ENCODE measurements around the gene C6orf132.

The C6orf132 gene

GRCh38 chr6:42079941-42080464 is 62.4 kb downstream of the C6orf132 start:
- in situ Hi-C loops (cut with MboI; ENCODE audit: low sequenced_read_pairs), result no loop called here

DNA sequence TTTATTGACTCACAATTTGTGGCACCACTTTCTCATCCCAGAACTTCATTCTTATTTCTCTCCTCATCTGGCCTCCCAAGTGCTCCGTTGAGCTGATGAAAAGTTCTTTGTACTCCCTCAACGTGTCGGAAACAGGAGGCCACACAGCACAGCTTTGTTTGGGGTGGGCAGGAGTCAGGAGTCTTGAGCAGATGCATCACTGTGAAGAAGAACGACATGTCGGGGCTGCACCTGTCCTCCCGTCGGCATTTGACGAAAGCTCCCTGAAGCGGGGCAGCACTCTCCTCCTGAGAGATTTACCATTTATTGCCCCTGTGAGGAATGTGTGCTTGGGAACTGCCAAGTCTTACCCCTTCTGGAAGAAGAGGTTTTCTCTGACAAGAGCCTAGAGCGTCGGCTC is 64.0 kb downstream of the C6orf132 start:
- in situ Hi-C loops (cut with MboI; ENCODE audit: low sequenced_read_pairs), result no loop called here

- in situ Hi-C loops (cut with MboI; ENCODE audit: low sequenced_read_pairs), result no loop called here
These were observed 67.1 kb downstream of the C6orf132 start for GRCh38 chr6:42075159-42075838.

GRCh38 chr6:42073287-42073686 is 69.1 kb downstream of the C6orf132 start:
- in situ Hi-C loops (cut with MboI; ENCODE audit: low sequenced_read_pairs), result loop anchor here (25.0 kb wide), 1 partner anchor 489 kb away; the partner anchor contains the start of gene UBR2

DNA sequence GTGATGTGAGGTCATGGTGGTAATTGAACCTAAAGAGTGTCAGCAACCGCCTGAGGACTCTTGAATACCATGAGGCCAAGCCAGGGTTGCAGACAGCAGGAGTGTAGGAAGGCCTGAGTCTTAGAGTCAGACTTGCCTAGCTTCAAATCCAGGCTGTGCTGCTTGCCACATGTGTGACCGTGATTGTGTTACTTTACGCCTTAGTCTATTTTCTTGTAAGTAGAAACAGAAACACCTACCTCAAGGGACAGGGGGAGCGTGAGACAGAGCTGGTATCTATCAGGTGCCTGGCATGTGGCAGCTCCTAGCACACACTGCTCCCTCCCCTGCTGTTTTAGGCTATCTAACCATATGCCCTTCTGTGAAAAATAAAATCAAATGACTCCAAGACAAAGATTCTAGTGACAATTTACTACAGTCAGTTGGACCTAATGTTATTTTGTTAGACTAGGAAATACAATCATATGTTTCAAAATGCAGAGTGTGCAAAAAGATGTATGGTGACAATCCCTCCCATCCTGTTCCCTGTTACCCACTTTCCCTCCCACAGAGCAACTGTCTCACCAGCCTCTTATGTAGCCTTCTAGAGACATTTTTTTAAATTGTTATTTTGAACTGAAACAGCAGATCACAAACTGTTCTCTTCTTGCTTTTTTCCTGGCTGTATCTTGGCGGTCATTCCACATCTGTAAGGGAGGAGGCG is 70.4 kb downstream of the C6orf132 start:
- in situ Hi-C loops (cut with MboI; ENCODE audit: low sequenced_read_pairs), result loop anchor here (25.0 kb wide), 1 partner anchor 490 kb away; the partner anchor contains the start of gene UBR2

DNA sequence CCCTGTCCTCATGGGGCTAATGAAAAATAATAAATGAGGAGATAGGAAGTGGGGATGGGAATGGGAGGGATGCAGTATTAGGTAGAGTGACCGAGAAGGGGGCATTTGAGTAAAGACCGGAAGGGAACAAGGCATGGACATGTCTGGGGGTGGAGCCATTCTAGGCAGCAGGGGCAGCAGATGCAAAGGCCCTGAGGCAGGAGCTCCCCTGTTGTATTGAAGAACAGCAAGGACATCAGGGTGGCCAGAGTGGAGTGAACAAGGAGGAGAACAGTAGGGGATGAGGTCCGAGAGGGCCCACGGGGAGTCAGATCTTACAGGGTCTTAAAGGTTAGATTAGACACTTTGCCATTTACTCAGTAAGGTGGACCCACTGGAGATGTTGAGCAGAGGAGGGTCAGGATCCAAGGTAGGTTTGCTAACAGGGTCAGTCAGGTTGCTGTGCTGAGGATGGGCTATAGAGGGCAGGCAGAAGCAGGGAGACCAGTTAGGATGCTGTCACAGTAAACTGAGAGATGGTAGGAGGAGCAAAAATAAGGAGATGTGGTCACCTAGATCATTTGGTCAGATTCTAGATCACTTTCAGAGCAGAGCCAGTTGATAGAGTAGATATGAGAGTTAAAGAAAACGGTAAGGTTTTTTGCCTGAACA is 73.4 kb downstream of the C6orf132 start:
- in situ Hi-C loops (cut with MboI; ENCODE audit: low sequenced_read_pairs), result loop anchor here (25.0 kb wide), 1 partner anchor 493 kb away; the partner anchor contains the start of gene UBR2

DNA sequence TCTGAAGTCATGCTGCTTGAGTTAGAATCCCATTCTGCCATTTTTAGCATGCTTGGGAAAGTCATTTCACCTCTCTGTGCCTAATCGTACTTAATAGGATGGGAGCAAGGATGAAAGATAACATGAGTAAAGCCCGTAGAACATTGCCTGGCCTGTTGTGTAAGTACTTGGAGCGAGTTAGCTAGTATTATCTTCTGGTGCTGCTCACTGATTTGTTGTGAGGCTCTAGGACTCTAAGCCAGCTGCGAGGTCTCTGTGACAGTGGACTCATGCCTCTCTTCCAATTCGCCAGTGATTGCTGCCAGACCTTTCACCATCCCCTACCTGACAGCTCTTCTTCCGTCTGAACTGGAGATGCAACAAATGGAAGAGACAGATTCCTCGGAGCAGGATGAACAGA is 74.2 kb downstream of the C6orf132 start:
- in situ Hi-C loops (cut with MboI; ENCODE audit: low sequenced_read_pairs), result loop anchor here (25.0 kb wide), 1 partner anchor 494 kb away; the partner anchor contains the start of gene UBR2

GRCh38 chr6:42066156-42066675 is 76.2 kb downstream of the C6orf132 start:
- in situ Hi-C loops (cut with MboI; ENCODE audit: low sequenced_read_pairs), result loop anchor here (25.0 kb wide), 1 partner anchor 496 kb away; the partner anchor contains the start of gene UBR2

- in situ Hi-C loops (cut with MboI; ENCODE audit: low sequenced_read_pairs), result loop anchor here (25.0 kb wide), 1 partner anchor 503 kb away; the partner anchor contains the start of gene UBR2
These were observed 82.7 kb downstream of the C6orf132 start for GRCh38 chr6:42059743-42060142.

DNA sequence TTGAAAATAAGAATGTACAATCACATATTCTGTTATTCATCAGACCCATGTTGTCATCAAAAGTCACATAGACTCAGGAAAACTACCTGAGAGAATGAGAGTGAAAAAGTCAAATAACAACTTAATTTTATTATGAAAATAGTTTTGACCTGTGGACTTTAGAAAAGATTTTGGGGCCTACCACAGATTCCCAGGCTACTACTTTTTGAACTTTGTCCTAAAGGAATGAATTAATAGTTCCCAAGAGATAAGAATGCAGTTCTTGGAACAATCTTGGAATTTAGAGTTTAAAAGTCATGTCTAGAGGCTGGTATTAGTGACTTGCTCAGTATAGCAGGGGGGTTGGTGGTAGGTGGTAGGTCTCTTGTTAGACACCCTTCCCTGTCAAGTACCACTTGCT is 88.8 kb downstream of the C6orf132 start:
- in situ Hi-C loops (cut with MboI; ENCODE audit: low sequenced_read_pairs), result loop anchor here (25.0 kb wide), 1 partner anchor 509 kb away; the partner anchor contains the start of gene UBR2

GRCh38 chr6:42051268-42051653 is 91.2 kb downstream of the C6orf132 start:
- in situ Hi-C loops (cut with MboI; ENCODE audit: low sequenced_read_pairs), result loop anchor here (25.0 kb wide), 1 partner anchor 511 kb away; the partner anchor contains the start of gene UBR2

Data from HL-60/S4 treated with phorbol 12-myristate 13-acetate at 8.2 ng/mL for 4 days and 3 days (cell line).